Measurements from ENCODE around the gene GOLPH3. TPM values are rescaled to one million over a fixed set of nuclear protein-coding genes. Genes with fewer than 3 reads are reported as not detected.
"Not testable (repeated sequence)": the region's sequence is repeated elsewhere in the genome, so short reads cannot be mapped to it uniquely, and the experiment has no call there.

GOLPH3 gene
- total RNA-seq, 1 experiment from 2014 or later, result 98.7 TPM

GRCh38 chr5:32078855-32079254 lies 95.3 kb downstream of the GOLPH3 start:
- not testable (repeated sequence) for H2AFZ ChIP-seq (ENCODE audit: low read length); H2BK120ac ChIP-seq (ENCODE audit: low read depth, low read length, poor library complexity, severe bottlenecking); H2BK20ac ChIP-seq (ENCODE audit: low read depth, low read length, poor library complexity, severe bottlenecking); H4K5ac ChIP-seq (ENCODE audit: insufficient read length, low read depth, low read length); H2BK5ac ChIP-seq (ENCODE audit: insufficient read length, low read length); H3K23ac ChIP-seq (ENCODE audit: insufficient read length, low read depth, low read length); H3K23me2 ChIP-seq (ENCODE audit: insufficient read length, low read depth, low read length, poor library complexity, severe bottlenecking); H3K79me1 ChIP-seq (ENCODE audit: insufficient read depth, low read depth, low read length, poor library complexity, severe bottlenecking); H3K4me1 Mint-ChIP-seq; H3K79me2 ChIP-seq (ENCODE audit: insufficient read depth, low read length); H3K18ac ChIP-seq (ENCODE audit: insufficient read length, low read depth, low read length); H3K4me1 ChIP-seq (ENCODE audit: insufficient read depth, low read length); H3K4me3 Mint-ChIP-seq; H3K27me3 ChIP-seq (ENCODE audit: insufficient read depth, low read length); H3K27ac Mint-ChIP-seq; H3K36me3 Mint-ChIP-seq (ENCODE audit: insufficient read depth in 1 of 3, low read depth in 3 of 3); H3K9me3 ChIP-seq (ENCODE audit: control insufficient read depth, low read depth, low read length); H3K27me3 Mint-ChIP-seq (ENCODE audit: low read depth); H2BK15ac ChIP-seq (ENCODE audit: low read depth, low read length); H3T11ph ChIP-seq (ENCODE audit: low read length); H2AK5ac ChIP-seq (ENCODE audit: insufficient read length, low read length); H4K20me1 ChIP-seq (ENCODE audit: control insufficient read depth, insufficient read depth, insufficient read length); H3K4ac ChIP-seq (ENCODE audit: low read depth, low read length); H4K8ac ChIP-seq (replicated peaks; ENCODE audit: insufficient read length, low read depth, low read length); H3K14ac ChIP-seq (ENCODE audit: insufficient read depth, low read length); H3K4me2 ChIP-seq (ENCODE audit: insufficient read depth, insufficient read length, low read length); H3K9ac ChIP-seq (ENCODE audit: extremely low read depth, insufficient read length, low read length); H3K9me3 Mint-ChIP-seq; H3K27ac ChIP-seq (ENCODE audit: insufficient read length, low read depth, low read length); H2BK12ac ChIP-seq (ENCODE audit: insufficient read length, low read depth, low read length); DNase-seq; H4K91ac ChIP-seq (ENCODE audit: insufficient read length, low read depth, low read length); H3K56ac ChIP-seq (ENCODE audit: insufficient read length, low read depth, low read length)
- no CpG with 5 or more reads among the region's 6 CpGs for WGBS (ENCODE audit: extremely low coverage, insufficient read length, low lambda C conversion rate)

Data from H9 (cell line).